DOHH2 (cell line): ENCODE data around the gene C20orf173.

Experiments used
- H3F3A ChIP-seq: fragments of 200-600 bp; sonication (generic), shearing (Covaris generic); 2 replicates; pipeline ENCODE4 v1.6.0; 2016; ENCODE audit warnings: antibody characterized with exemption, mild to moderate bottlenecking; ENCODE audit not compliant: control insufficient read depth, insufficient read depth
- H3K27ac ChIP-seq: fragments of 200-600 bp; sonication (generic); 2 replicates; pipeline ENCODE4 v1.5.1; 2014; ENCODE audit warnings: low read depth, mild to moderate bottlenecking, low read length, moderate library complexity
- H3K27me3 ChIP-seq: fragments of 200-600 bp; sonication (generic); 2 replicates; pipeline ENCODE4 v1.6.1; 2014; ENCODE audit warnings: mild to moderate bottlenecking, low read length, mixed read lengths; ENCODE audit not compliant: control insufficient read depth
- H3K36me3 ChIP-seq: fragments of 200-600 bp; sonication (generic); 2 replicates; pipeline ENCODE4 v1.6.1; 2014; ENCODE audit warnings: mild to moderate bottlenecking, low read length, moderate library complexity, mixed read lengths; ENCODE audit not compliant: control insufficient read depth
- H3K4me1 ChIP-seq: fragments of 200-600 bp; sonication (generic); 2 replicates; pipeline ENCODE4 v1.6.1; 2014; ENCODE audit warnings: mild to moderate bottlenecking, low read length, mixed read lengths; ENCODE audit not compliant: control insufficient read depth
- H3K4me2 ChIP-seq: fragments of 200-600 bp; sonication (generic); 2 replicates; pipeline ENCODE4 v1.6.0; 2014; ENCODE audit warnings: mild to moderate bottlenecking, low read length, moderate library complexity
- H3K4me3 ChIP-seq: fragments of 200-600 bp; sonication (generic); 2 replicates; pipeline ENCODE4 v1.5.1; 2014; ENCODE audit warnings: mild to moderate bottlenecking, low read length, mixed read lengths
- H3K79me2 ChIP-seq: fragments of 200-600 bp; sonication (generic); 2 replicates; pipeline ENCODE4 v1.6.1; 2014; ENCODE audit warnings: mild to moderate bottlenecking, low read length, mixed read lengths; ENCODE audit not compliant: control insufficient read depth
- H3K9me2 ChIP-seq: fragments of 200-600 bp; sonication (generic); replicated peaks from 2 replicates; pipeline ENCODE4 v1.6.1; 2014; ENCODE audit warnings: mild to moderate bottlenecking, low read length, mixed read lengths; ENCODE audit not compliant: control insufficient read depth
- H3K9me3 ChIP-seq: fragments of 200-600 bp; sonication (generic); 2 replicates; pipeline ENCODE4 v1.6.1; 2014; ENCODE audit warnings: antibody characterized with exemption, low read length, mixed read lengths; ENCODE audit not compliant: control insufficient read depth, insufficient read depth
- H4K20me1 ChIP-seq: fragments of 200-600 bp; sonication (generic); 2 replicates; pipeline ENCODE4 v1.6.0; 2014; ENCODE audit warnings: low read depth, mild to moderate bottlenecking, antibody characterized with exemption, low read length, moderate library complexity; ENCODE audit not compliant: control insufficient read depth, insufficient read depth
- CTCF ChIP-seq: fragments of 200-600 bp; sonication (generic); IDR thresholded peaks from one replicate; pipeline ENCODE4 v1.5.1; 2014; ENCODE audit warnings: antibody characterized with exemption, mild to moderate bottlenecking, low read depth, low read length; ENCODE audit not compliant: poor library complexity, severe bottlenecking
- EZH2phosphoT487 ChIP-seq: fragments of 200-600 bp; sonication (generic); IDR thresholded peaks from 2 replicates; pipeline ENCODE4 v1.6.1; 2017; ENCODE audit warnings: borderline replicate concordance, mild to moderate bottlenecking, antibody characterized with exemption, low read length, moderate library complexity, mixed read lengths

The C20orf173 gene

GRCh38 chr20:35491823-35492222 lies 37.6 kb downstream of the C20orf173 start:
- no peak for TF ChIP-seq CTCF
- TF ChIP-seq EZH2phosphoT487 = no peak
- no peaks in the 10 kb centered on the region for H4K20me1 ChIP-seq
- H3F3A ChIP-seq = no peaks in the 10 kb centered on the region
- H3K27ac ChIP-seq = no peak overlapping the region
- no peaks in the 10 kb centered on the region for H3K27me3 ChIP-seq
- H3K79me2 ChIP-seq = peaks cover 20% of the 10 kb centered on the region
- no peaks in the 10 kb centered on the region for H3K9me2 ChIP-seq
- H3K4me3 ChIP-seq = no peak overlapping the region
- peaks cover 76% of the 10 kb centered on the region for H3K36me3 ChIP-seq
- no peaks in the 10 kb centered on the region for H3K9me3 ChIP-seq
- H3K4me2 ChIP-seq = peak overlapping the region; percentile 88; the same call in 1 of the 2 replicates
- peaks cover 22% of the 10 kb centered on the region for H3K4me1 ChIP-seq

GRCh38 chr20:35490736-35491181 lies 38.7 kb downstream of the C20orf173 start:
- Histone ChIP-seq H4K20me1 (no peaks in the 10 kb centered on the region), H3K27ac (peak overlapping the region; percentile 51), H3K27me3 (no peaks in the 10 kb centered on the region), H3K9me3 (no peaks in the 10 kb centered on the region), H3K4me2 (peak overlapping the region; percentile 88), H3F3A (no peaks in the 10 kb centered on the region), H3K4me3 (peak overlapping the region; percentile 76), H3K79me2 (peaks cover 20% of the 10 kb centered on the region), H3K9me2 (no peaks in the 10 kb centered on the region), H3K4me1 (peaks cover 22% of the 10 kb centered on the region), H3K36me3 (peaks cover 70% of the 10 kb centered on the region)
- TF ChIP-seq EZH2phosphoT487 (no peak), CTCF (no peak)

GRCh38 chr20:35489717-35490116 lies 39.7 kb downstream of the C20orf173 start:
- Histone ChIP-seq H3K4me2 (peak overlapping the region; percentile 88), H3F3A (no peaks in the 10 kb centered on the region), H3K27me3 (no peaks in the 10 kb centered on the region), H3K27ac (no peak overlapping the region), H3K9me3 (no peaks in the 10 kb centered on the region), H3K79me2 (peaks cover 20% of the 10 kb centered on the region), H3K9me2 (no peaks in the 10 kb centered on the region), H3K36me3 (peaks cover 64% of the 10 kb centered on the region), H4K20me1 (no peaks in the 10 kb centered on the region), H3K4me3 (peak overlapping the region; percentile 76), H3K4me1 (peaks cover 22% of the 10 kb centered on the region)
- TF ChIP-seq CTCF = no peak
- TF ChIP-seq EZH2phosphoT487 = no peak

- Histone ChIP-seq H3K36me3 (peaks cover 51% of the 10 kb centered on the region), H4K20me1 (no peaks in the 10 kb centered on the region), H3K9me2 (no peaks in the 10 kb centered on the region), H3K27me3 (no peaks in the 10 kb centered on the region), H3K4me3 (no peak overlapping the region), H3K4me2 (no peak overlapping the region), H3K79me2 (peaks cover 20% of the 10 kb centered on the region), H3K27ac (no peak overlapping the region), H3K4me1 (peaks cover 22% of the 10 kb centered on the region), H3K9me3 (no peaks in the 10 kb centered on the region), H3F3A (0 out of 2 replicates have a peak, but pooled peaks cover 4% of the 10 kb centered on the region)
- TF ChIP-seq CTCF (no peak), EZH2phosphoT487 (no peak)
These were observed 42.0 kb downstream of the C20orf173 start for GRCh38 chr20:35487479-35487878.
